ENCODE measurements around the gene HCN2. TPM values are rescaled to one million over a fixed set of nuclear protein-coding genes. Genes with fewer than 3 reads are reported as not detected.

HCN2 gene
- total RNA-seq, 4 donors from 2014 or later = 0.19 to 0.50 (median 0.41) TPM

GRCh38 chr19:592101-592500 lies 2.4 kb downstream of the HCN2 start:
- H3K9me3 ChIP-seq = no peaks in the 10 kb centered on the region
- DNase-seq (ENCODE audit: extremely low spot score) = no peak
- peaks cover 12 to 93% (median 35%) of the 10 kb centered on the region in 4 donors for H3K27me3 ChIP-seq
- intact Hi-C loops (cut with DNase I) = no loop called here
- WGBS = no CpG with 5 or more reads among the region's 19 CpGs
- H3K36me3 ChIP-seq = no peaks in the 10 kb centered on the region
- H3K4me1 ChIP-seq = peaks cover 21 to 36% (median 29%) of the 10 kb centered on the region in 4 donors
- TF ChIP-seq EP300 (IDR thresholded peaks at IDR 0.05) = no peak
- TF ChIP-seq POLR2AphosphoS5 (IDR thresholded peaks at IDR 0.05) = no peak
- TF ChIP-seq, protein P1, sequence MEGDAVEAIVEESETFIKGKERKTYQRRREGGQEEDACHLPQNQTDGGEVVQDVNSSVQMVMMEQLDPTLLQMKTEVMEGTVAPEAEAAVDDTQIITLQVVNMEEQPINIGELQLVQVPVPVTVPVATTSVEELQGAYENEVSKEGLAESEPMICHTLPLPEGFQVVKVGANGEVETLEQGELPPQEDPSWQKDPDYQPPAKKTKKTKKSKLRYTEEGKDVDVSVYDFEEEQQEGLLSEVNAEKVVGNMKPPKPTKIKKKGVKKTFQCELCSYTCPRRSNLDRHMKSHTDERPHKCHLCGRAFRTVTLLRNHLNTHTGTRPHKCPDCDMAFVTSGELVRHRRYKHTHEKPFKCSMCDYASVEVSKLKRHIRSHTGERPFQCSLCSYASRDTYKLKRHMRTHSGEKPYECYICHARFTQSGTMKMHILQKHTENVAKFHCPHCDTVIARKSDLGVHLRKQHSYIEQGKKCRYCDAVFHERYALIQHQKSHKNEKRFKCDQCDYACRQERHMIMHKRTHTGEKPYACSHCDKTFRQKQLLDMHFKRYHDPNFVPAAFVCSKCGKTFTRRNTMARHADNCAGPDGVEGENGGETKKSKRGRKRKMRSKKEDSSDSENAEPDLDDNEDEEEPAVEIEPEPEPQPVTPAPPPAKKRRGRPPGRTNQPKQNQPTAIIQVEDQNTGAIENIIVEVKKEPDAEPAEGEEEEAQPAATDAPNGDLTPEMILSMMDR (IDR thresholded peaks at IDR 0.05) = no peak
- no peak for TF ChIP-seq POLR2A (IDR thresholded peaks at IDR 0.05; ENCODE audit: low read depth)
- H3K4me3 ChIP-seq = no peak overlapping the region
- H3K27ac ChIP-seq (replicated peaks in 1 of 4) = no peak overlapping the region

DNA sequence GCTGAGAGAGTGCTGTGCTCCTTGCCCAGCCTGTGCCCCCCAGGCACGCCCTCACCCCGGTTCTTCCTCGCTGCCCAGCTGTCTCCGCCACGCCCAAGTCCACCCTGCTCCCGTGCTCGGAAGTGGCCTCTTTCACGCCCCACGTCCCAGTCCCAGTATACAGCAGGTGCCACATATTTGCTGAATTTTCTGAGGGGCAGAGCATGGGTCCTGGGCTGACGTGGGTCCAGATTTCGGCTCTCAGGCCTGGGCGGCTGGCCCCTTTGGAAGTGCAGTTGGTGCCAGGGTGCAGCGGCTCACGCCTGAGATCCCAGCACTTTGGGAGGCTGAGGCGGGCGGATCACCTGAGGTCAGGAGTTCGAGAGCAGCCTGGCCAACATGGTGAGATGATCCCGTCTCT lies 3.4 kb downstream of the HCN2 start:
- TF ChIP-seq EP300 (IDR thresholded peaks at IDR 0.05) (no peak), POLR2A (IDR thresholded peaks at IDR 0.05; ENCODE audit: low read depth) (no peak), POLR2AphosphoS5 (IDR thresholded peaks at IDR 0.05) (no peak)
- TF ChIP-seq, protein P1 (IDR thresholded peaks at IDR 0.05) = no peak
- 91% methylated on average over 12 of the region's 18 CpGs for WGBS
- Histone ChIP-seq H3K27me3 (peaks cover 12 to 92% (median 33%) of the 10 kb centered on the region in 4 donors), H3K36me3 (no peaks in the 10 kb centered on the region), H3K4me1 (peaks cover 19 to 33% (median 26%) of the 10 kb centered on the region in 4 donors), H3K4me3 (no peak overlapping the region), H3K9me3 (no peaks in the 10 kb centered on the region), H3K27ac (replicated peaks in 1 of 4) (no peak overlapping the region)
- intact Hi-C loops (cut with DNase I) = no loop called here
- no peak for DNase-seq (ENCODE audit: extremely low spot score)

GRCh38 chr19:593505-593904 lies 3.8 kb downstream of the HCN2 start:
- no peak for DNase-seq (ENCODE audit: extremely low spot score)
- WGBS = 68% methylated on average over 9 of the region's 9 CpGs
- intact Hi-C loops (cut with DNase I) = no loop called here

GRCh38 chr19:594265-594870 lies 4.7 kb downstream of the HCN2 start:
- Histone ChIP-seq H3K27me3 (peaks cover 10 to 78% (median 20%) of the 10 kb centered on the region in 4 donors), H3K27ac (replicated peaks in 1 of 4) (no peak overlapping the region), H3K9me3 (no peaks in the 10 kb centered on the region), H3K4me3 (no peak overlapping the region), H3K4me1 (peaks cover 8 to 20% (median 14%) of the 10 kb centered on the region in 4 donors), H3K36me3 (no peaks in the 10 kb centered on the region)
- WGBS = 74% methylated on average over 16 of the region's 24 CpGs
- no peak for TF ChIP-seq EP300 (IDR thresholded peaks at IDR 0.05)
- TF ChIP-seq, protein P1 (IDR thresholded peaks at IDR 0.05) = no peak
- intact Hi-C loops (cut with DNase I) = no loop called here
- DNase-seq (ENCODE audit: extremely low spot score) = no peak

More at GRCh38 chr19:593505-593904, 3.8 kb downstream of the HCN2 start:
- Histone ChIP-seq H3K36me3 (no peaks in the 10 kb centered on the region), H3K27me3 (peaks cover 12 to 87% (median 28%) of the 10 kb centered on the region in 4 donors), H3K4me3 (no peak overlapping the region), H3K9me3 (no peaks in the 10 kb centered on the region), H3K4me1 (peaks cover 14 to 28% (median 21%) of the 10 kb centered on the region in 4 donors), H3K27ac (replicated peaks in 1 of 4) (no peak overlapping the region)
- TF ChIP-seq, protein P1 (IDR thresholded peaks at IDR 0.05) = no peak
- no peak for TF ChIP-seq EP300 (IDR thresholded peaks at IDR 0.05)
- TF ChIP-seq POLR2AphosphoS5 (IDR thresholded peaks at IDR 0.05) = no peak
- TF ChIP-seq POLR2A (IDR thresholded peaks at IDR 0.05; ENCODE audit: low read depth) = no peak
